Activated naive CD4-positive, alpha-beta T cell treated with Interleukin-2 at 50 U/mL for 16 hours (primary cell): ENCODE measurements around the gene FYCO1.

Source experiments
- DNase-seq: peaks from one replicate; pipeline ENCODE4 v3.0.0-alpha.2; 2020

Gene FYCO1

DNA sequence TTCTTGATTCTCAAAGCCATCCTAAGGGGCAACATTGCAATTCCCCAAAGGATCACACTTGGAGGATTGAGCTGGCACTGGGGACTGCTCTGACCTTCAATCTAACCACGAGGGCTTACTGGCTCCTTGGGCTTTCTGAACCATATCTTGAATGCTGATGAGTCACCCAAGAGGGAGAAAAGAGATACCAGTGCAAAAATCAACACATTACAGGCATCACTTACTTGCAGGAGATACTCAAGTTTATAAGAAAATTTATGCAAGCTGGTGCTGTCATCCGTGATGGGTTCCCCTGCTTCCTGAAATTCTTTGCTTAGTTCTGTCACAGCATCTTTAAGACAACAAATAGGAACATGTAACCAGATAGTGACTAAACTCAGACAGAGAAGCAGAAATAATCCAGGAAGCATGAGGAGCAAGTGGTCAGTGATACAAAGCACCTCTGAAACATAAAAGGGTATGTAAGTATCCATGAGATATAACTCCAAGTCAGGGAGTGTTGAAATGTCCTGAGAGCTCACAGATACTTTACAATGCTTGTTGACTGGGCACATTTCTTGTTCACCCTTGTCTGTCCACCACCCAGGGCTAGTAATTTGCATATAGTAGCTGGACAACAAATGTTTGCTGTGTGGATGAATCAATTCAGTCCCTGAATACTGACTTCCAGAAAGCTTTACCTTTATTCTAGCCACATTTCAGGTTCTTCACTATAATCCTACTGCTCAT is 14.1 kb downstream of the FYCO1 start:
- no peak for DNase-seq

DNA sequence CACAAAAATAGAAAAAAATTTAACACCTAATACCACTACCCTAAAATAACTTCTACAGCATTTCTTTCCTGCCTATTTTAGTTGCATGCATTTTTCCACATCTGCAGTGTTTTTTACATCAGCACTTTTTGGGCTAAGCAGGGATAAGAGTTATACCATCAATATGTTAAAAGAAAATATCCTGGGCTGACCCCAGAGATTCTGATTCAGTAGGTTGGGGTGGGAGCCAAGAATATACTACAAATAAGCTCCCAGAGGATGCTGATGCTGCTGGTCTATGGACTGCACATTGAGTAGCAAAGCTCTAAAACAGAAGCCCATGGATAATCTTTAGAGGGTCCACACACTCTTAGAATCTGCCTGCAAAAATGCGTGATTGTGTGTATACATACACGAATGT is 14.8 kb downstream of the FYCO1 start:
- no peak for DNase-seq

DNA sequence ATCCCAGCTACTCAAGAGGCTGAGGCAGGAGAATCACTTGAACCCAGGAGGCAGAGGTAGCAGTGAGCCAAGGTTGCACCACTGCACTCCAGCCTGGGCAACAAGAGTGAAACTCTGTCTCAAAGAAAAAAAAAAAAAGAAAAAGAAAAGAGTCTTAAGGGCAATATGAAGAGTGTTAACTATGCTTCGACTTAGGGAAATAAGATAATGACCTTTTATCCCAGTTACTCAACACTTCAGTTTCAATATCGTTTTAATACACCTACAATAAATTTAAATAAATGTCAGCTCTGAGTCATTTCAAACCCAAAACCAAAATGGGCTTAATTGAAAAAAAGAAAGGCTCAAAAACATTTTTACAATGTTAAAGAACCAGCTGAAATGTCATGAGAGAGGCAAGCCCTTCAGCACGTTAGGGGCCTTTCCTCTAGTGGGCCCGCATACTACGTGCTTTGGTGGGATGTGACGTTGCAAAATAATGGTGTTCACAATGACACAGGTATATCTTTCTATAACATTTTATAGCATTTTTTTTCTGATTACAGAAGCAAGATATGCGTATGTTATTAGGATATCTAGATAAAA is 15.3 kb downstream of the FYCO1 start:
- no peak for DNase-seq

DNA sequence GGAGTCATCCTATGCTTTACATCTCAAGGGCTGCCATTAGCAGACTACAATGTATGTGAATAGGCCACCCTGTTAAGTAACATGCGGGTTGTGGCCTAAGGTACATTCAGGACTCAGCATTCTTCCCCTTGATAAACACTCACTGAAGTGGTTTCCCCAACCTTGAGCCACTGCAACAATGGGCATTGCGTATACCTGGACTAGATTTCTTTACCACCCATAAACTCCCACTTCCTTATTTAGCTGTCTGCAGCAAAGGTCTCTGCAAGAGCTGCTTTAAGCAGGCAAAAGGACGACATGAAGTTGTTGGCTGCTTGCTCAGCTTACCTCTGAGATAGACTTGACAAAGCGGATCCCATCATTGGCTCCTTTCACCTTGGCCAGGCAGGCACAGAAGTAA is 16.2 kb downstream of the FYCO1 start:
- no peak for DNase-seq

DNA sequence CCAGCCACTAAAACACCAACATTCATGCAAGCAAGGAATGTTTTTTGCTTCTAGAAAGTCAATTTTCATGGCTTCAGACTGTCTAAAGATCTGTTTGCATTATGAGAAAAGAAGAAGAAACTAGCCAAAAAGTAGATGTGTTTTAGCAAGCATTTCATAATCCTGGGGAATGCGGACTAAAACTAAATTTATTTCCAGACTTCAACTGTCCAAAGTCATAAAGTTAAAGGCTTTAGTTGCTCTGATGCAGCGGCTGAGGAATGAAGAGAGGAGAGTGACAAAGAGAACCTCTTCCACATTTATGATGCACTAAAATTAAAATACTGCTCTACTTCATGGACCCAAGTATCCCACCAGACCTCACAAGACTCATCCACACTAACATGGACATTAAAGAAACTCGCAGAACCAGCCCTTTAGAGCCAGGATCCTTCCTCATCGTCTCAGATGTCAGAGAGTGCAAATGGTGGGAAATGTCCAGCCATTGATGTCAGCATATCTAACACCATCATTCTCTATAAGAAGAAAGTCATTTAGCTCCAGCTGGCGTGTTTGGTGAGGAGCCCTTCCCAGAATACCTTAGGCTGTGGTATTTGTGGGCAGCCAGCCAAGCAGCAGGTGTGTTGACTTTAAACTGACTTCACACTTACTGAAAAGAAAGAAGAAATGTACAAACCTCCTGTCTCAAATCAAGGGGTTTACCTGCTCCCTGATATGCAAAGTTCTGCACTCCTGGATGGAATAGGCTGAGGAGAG is 17.4 kb downstream of the FYCO1 start:
- peak; percentile 65 for DNase-seq

DNA sequence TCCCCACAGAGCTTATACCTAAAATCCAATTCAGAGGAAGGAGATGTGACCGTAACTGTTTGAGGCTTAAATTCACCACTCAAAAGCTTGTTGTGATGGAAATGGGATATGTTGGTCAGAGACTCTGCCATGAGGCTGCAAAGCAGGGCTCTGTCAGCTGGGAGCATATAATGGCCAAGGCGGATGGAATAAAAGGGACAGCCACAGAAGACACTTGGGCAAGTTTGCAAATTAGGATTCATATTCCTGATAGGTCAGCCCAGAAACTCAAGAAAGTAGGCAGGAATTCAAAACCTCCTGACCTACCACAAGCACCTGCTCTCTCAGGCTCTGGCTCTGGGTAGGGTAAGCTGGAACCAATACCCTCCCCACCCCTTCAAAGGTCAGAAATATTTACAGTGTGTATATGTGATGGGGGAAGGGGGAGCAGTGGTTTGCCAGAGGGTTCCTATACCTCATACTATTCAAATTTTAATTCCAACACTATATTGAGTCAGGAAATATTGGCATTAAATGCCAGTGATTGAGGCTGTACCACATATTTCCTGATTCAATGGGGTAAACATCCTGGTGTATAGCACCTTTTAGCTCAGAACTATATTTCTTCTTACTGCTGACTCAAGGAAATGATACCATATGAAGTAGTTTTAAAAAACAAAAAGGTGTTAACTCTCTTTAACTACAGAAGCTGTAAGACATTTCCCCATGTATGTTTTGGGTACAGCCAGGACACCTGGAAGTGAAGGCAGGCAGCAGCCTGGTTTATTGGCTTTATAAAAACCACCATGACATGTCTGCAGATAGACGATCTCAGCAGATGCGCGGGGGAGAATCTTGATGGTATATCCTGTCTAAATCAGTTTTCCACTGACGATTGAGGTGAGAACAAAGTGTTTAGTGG is 19.2 kb downstream of the FYCO1 start:
- no peak for DNase-seq

DNA sequence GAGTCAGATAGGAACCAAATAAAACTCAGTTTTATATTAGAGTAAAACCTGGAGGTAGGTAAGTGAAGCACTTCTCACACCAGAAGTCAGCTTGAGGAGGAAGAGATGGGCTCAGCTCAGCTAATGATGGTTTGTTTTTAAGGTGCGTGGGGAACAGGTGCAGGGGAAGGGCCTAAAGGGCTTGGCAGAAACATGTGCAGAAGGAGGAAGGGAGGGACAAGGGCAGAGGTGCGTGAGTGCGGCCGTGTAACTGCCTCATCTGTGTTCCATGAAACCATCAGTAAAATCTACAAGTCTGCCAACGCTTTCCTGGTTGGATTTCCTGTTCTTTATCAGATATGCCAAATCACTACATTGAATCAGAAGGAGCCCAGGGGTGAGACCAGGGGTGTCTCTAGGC is 19.9 kb downstream of the FYCO1 start:
- DNase-seq, result peak; percentile 49

DNA sequence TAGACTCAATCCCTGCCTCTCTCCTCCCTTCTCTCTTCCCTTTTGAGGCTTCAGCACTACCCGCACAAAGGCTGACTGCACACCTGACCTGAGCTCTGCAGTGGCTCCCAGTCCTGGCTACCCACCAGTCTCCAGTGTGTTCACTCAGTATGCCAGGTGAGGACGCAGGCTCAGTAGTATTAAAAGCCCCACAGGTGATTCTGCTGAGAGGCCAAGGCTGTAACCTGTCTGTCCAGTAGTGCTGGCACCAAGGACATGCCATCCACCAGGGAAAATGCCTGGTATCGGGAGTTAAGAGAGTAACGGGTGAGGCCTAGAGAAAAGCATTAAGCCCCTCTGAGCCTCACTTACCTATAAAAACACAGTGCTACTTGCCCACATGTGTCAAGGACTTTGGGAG is 20.9 kb downstream of the FYCO1 start:
- no peak for DNase-seq

DNA sequence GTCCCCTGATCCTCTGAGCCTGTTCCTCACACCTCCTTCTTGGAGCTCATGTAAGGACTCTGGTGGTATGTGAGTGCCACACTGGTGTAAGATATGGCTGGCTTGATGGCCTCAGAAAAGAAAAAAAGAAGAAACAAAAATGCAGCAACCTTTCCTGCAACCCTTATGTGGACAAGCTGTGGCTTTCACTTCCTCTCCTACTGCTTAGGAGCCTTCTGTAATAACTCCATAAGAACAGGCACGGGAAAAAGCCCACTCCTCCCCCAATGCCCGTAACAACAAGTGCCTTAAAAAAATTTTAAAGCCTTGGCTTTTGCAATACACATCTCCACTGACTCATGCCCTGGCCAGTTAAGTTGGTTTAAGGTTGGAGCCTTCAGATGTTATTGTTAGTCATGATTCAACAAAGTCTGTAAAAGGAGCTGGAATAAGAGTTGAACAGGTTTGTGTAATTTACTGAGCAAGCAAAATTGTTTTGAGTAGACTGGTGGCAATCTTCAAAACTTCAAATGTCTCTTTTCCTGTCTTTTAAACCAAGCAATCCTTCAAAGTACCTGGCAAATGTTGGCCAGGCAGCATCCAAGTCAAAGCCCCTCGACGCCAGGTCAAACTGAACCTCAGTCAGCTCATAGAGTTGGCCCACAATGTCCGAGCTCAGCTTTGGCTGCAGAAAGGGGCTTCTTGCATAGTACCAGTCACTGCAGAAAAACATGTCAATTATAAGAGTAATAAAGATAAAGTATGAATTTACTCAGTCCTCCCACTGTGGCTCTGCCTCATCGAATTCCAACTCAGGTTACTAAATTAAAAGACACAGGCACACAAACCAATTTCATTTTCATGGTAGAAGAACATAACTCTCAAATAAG is 22.9 kb downstream of the FYCO1 start:
- no peak for DNase-seq

DNA sequence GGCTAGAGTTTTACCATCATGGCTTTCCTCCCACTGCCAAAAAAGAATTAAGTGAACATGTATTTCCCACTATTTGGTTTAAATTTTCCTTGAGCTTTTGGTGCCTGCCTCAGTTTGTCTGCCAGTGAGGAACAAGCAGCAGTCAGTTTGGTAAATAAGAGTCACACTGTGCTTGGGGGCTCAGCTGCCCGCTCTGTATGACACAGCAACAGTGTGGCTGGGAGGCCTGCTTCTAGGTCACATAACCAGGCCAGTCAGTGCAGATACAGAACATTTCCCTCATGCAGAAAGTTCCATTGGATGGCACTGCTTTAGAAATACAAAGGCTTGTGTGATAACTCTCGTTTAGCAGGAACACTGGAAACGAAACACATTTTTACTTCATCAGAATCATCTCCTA is 25.7 kb downstream of the FYCO1 start:
- no peak for DNase-seq

DNA sequence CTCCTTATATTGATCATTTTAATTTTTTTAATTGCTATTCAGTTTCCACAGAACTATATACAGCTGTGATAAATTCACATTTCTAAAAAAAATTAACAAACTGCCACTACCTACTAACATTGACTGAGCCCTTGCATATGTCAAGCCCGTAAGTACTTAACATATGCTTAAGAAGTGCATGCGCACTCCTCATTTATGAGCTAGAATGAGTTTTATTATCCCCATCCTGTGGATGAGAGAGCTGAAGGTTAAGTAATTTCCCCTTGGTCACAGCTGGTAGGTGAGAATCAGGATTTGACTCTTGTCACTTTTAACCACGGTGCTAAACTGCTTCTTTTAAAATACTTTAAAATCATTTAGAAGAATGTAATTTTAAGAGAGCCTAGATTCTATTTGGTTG is 26.5 kb downstream of the FYCO1 start:
- no peak for DNase-seq

DNA sequence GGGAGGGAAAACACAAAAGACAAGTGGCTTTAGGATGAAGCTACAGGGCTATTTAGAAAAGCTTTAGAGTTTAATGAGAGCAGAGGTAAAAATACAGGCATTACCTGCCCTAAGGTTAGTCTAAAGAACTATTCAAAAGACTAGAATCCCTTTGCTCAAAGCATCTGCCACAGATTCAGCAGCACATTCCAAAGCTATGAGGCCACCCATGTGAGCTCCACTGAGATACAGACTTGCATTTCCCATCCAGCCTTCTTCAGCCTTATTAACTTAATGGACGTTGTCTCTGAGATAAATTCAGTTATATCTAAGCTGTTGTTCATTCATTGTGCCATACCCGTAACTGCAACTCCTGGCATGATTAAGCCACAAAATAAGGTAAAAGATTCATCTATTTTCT is 26.9 kb downstream of the FYCO1 start:
- no peak for DNase-seq

DNA sequence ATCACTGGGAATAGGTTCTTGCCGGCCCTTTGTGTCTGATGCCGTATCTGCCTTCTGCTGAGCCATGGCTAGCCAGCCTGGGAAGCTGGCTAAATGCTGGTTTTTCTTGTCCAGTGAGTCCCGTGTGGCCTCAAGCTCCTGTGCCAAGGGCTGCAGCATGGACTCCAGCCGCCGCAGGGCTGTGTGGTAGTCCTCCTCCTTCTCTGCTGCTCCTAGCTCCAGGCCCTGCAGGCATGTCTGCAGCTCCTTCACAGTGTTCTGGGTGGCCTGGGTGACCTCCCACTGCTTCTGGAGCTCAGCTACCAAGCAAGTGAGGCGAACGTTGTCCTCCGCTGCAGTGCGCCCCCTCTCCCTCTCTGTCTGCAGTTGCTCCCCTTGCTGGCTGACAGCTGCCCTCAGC is 27.5 kb downstream of the FYCO1 start:
- no peak for DNase-seq

DNA sequence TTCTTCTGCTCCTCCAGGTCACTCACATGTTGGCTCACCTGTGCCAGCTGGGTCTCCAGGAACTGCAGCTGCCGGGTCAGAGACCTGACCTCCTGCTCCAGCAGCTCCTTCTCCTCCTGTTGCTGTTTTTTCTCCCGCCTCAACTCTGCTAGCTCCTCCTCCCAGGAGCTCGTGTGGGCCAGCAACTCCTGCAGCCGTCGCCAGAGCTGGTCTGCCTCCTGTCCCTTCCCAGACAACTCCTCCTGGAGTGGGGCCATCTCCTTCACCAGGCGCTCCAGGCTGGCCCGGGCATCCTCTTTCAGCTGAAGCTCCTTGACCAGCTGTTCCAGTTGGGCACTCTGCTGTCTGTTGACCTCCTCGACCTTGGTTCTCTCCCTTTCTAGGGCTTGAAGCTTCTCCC is 27.9 kb downstream of the FYCO1 start:
- no peak for DNase-seq

DNA sequence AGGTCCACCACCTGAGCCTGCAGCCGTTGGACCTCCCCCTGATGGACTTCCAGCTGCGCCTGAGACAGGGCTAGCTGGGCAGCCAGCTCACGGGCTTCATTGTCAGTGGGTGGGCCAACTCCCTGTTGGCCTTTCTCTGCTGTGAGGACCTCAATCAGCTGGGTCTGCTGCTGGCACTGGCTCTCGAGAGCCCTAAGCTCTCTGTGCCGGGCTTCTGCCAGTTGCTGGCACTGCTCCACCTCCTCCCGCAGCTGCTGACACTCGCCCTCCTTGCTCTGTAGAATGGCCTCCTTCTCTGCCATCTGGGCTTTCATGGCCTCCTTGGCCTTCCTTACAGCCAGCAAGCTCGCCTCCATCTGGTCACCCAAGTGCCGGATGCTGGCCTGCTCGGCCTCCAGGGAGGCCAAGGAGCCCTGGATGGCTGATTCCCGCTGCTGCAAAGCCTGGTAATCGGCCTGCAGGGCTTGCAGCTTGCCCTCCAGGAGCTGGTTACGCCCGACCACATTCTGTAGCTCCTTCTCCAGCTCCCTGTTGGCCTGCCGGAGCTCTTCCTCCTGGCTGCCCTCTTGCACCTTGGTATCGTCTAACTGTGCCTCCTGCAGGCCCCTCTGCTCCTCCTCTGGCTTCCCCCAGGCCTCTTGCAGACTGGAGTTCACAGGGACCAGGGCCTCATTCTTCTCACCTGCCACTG is 28.5 kb downstream of the FYCO1 start:
- DNase-seq, result no peak

DNA sequence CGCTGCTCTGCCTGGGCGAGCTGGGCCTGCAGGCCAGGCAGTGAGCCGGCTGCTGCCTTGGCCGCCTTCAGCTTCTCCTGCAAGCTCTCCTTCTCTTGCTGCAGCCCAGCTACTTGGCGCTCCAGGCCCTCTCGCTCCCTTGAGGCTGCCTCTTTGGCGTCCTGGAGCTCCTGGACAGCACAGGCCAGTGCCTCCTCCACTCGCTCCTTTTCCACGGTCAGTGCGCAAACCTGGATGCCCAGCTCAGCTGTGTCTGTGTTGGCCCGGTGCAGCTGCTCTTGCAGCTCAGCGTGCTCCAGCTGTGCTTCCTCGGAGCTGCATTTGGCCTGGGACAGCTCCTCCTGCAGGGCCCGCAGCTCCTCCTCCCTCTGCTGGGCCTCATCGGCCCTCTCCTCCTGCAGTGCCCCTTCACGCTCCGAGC is 29.2 kb downstream of the FYCO1 start:
- no peak for DNase-seq

DNA sequence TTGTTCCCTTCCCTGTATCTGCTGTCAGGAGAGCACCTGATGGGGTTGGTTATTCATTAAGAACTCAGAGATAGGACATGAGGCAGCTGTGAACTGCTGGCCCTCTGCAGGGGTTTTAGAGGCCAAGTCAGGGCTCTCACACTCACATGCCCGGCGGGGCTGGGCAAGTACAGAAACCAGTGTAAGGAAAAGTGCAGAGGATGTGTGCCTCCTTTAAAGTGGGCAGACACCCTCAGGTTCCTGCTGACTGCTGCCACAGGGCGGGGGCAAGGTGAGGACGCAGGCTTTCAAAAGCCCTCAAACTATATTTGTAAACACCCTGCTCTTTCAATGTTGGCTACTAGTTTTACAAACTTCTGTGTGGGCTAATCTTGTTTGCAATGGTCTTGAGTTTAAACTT is 30.0 kb downstream of the FYCO1 start:
- DNase-seq, result peak; percentile 35

DNA sequence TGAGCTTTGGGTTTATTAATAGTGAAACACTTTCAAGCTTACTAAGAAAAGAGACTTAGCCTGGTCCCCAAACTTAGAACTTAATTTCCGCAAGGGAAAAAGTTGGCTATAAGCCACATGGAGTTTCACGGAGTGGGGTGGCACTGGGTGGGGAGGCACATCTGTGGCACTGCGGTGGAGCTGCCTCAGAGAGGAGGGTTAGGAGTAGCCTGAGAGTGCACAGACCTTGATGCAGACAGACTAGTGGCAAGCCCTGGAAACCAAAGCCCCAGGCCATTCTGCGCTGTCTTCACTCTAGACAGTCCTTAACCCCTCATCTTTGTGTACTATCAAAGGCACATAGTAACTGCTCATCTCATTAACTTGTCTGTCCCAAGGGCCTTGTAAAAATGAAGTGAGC is 30.4 kb downstream of the FYCO1 start:
- DNase-seq, result no peak

DNA sequence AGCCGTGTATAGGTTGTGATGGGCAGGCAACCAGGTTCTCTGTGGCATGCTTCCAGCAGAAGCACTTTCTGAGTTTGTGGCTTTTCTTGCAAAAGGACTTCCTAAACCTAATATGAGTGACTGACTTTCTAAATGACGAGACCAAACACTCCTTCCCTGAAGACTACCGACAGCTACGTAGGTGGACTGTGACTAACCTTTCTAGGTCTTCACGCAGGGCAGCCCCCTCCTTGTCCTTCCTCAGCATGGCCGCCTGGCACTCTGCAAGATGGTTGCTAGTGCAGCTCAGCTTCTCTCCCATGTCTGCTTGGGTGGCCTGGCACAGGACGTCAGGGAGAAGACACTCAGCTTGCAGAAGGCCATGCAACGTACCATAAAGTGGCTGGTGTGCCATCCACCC is 31.5 kb downstream of the FYCO1 start:
- DNase-seq, result peak; percentile 69

DNA sequence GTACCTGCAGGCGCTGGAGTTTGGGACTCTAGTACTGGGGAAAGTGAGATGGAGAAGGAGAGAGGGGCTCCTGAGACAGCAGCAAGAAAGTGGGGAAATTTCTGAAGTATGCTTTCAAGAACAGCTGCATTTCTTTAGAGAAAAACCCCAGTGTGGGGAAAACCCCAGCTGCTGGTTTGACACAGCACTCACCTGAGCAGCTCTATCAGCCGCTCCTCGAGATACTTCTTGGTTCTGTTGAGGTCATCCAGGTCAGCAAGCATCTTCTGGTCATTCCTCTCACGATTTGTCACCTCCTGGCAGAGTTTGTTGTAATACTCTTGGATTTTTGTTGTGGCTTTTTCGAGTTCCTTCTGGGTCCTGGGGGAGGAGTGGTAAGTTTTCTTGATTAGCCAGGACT is 33.6 kb downstream of the FYCO1 start:
- peak; percentile 49 for DNase-seq

DNA sequence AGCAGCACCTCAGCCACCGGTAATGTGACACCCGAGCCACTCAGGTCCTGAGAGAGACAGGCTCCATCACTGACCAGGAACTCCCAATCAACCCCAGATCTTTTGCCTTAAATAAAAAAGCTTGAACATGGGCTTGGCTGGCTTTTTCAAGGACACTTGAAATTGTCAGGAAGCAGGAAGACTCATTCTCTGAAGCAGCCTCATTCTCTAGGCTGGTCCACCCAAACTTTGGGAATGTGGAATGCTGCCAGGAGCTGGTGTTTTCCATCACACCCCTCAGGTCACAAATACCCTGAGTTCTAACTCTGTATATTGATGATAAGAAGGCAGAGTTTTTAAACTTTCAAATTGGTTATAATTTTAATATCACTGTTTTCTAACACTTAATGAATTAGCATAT is 35.3 kb downstream of the FYCO1 start:
- DNase-seq, result no peak

DNA sequence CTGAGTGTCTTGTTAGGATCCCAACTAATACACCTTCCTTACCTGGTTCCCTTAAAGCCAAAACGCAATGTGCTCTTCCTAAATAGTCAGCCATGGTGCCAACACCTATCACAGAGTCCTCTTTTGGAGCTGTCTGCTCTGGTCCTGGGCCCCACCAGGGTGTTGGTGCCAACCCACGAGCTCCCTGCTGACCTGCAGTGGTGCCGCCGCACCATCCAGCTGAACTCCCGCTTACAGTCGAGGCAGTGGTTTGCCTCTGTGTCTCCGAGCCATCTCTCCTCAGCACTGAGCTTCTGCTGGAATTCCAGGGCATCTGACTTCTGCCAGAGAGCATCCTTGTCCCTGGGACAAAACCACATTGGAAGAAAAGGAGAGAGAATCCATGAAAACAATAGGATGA is 36.4 kb downstream of the FYCO1 start:
- no peak for DNase-seq
